BJ (cell line): Measurements from ENCODE around the gene AK4. TPM values are rescaled to one million over a fixed set of nuclear protein-coding genes. Genes with fewer than 3 reads are reported as not detected.
"Not testable (repeated sequence)": the region's sequence is repeated elsewhere in the genome, so short reads cannot be mapped to it uniquely, and the experiment has no call there.

Experiments used
- CTCF ChIA-PET: fragments of 350-600 bp; formaldehyde crosslinking; extraction: SDS; loops from one replicate; lab custom pipeline; 2021; ENCODE audit warnings: antibody characterized with exemption, inconsistent platforms; lab: Yijun Ruan, JAX
- POLR2A ChIA-PET: fragments of 300-600 bp; sonication (Branson Sonifier 250); formaldehyde crosslinking; extraction: SDS; loops from one replicate; lab custom pipeline; 2021; ENCODE audit warnings: antibody characterized with exemption; lab: Charles Lee
- DNase-seq: peaks from one replicate; pipeline ENCODE4 v3.0.0-alpha.2; 2011; ENCODE audit warnings: low read depth
- H3K27me3 ChIP-seq: 2 replicates; pipeline ENCODE4 v1.6.0; 2011; ENCODE audit warnings: low read length; ENCODE audit not compliant: control insufficient read depth, insufficient read depth
- H3K36me3 ChIP-seq: 2 replicates; pipeline ENCODE4 v1.5.1; 2011; ENCODE audit warnings: low read length; ENCODE audit not compliant: control insufficient read depth, insufficient read depth
- H3K4me3 ChIP-seq: 2 replicates; pipeline ENCODE4 v1.5.1; 2011; ENCODE audit warnings: low read depth, mild to moderate bottlenecking, control low read depth, low read length
- polyA plus RNA-seq: library from polyadenylated mRNA; depleted of rRNA; stranded (reverse); fragments of >200 nt; gene quantifications from 2 replicates; pipeline ENCODE4 v1.2.3, GENCODE V29; 2011
- TF ChIP-seq, protein P1 (sequence below): IDR thresholded peaks from 2 replicates; pipeline ENCODE4 v1.5.1; 2011; ENCODE audit warnings: low read depth, mild to moderate bottlenecking, control low read depth, inconsistent platforms, low read length, moderate library complexity; ENCODE audit not compliant: insufficient read depth

The AK4 gene
- polyA plus RNA-seq, 1 experiment, result 11.9 TPM

DNA sequence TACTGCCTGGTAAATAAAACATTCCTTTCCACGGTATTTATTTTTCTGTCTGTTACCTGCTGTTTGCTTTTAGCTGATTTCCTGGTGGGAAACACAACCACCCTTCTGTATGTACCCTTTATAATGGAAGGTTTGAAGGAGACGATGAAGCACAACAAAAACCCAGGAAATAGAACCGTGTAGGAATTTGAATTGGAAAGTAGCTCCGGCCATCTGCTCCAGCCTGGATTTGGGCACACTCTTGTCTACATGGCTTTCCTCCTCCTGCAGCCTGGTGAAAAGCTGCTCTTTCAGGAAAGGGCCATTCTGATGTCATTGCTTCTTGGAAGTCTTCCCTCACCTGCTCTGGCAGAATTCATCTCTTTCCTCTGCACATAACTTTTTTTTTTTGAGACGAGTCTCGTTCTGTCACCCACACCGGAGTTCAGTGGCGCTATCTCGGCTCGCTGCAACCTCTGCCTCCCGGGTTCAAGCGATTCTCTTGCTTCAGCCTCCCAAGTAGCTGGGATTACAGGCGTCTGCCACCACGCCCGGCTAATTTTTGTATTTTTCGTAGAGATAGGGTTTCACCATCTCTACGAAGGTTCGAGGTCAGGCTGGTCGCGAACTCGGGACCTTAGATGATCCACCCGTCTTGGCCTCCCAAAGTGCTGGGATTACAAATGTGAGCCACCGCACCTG lies 2.7 kb downstream of the AK4 start:
- TF ChIP-seq, protein P1, sequence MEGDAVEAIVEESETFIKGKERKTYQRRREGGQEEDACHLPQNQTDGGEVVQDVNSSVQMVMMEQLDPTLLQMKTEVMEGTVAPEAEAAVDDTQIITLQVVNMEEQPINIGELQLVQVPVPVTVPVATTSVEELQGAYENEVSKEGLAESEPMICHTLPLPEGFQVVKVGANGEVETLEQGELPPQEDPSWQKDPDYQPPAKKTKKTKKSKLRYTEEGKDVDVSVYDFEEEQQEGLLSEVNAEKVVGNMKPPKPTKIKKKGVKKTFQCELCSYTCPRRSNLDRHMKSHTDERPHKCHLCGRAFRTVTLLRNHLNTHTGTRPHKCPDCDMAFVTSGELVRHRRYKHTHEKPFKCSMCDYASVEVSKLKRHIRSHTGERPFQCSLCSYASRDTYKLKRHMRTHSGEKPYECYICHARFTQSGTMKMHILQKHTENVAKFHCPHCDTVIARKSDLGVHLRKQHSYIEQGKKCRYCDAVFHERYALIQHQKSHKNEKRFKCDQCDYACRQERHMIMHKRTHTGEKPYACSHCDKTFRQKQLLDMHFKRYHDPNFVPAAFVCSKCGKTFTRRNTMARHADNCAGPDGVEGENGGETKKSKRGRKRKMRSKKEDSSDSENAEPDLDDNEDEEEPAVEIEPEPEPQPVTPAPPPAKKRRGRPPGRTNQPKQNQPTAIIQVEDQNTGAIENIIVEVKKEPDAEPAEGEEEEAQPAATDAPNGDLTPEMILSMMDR, result no peak
- ChIA-PET POLR2A (no interaction called here), CTCF (interaction anchor here (0.7 to 0.9 kb wide), 3 partner anchors 9 to 58 kb away, joined by 3 to 6 read pairs (median 5); no protein-coding TSS in a partner anchor)
- H3K4me3 ChIP-seq, result no peak overlapping the region
- no peaks in the 10 kb centered on the region for H3K36me3 ChIP-seq
- H3K27me3 ChIP-seq, result peaks cover 3% of the 10 kb centered on the region
- no peak for DNase-seq

DNA sequence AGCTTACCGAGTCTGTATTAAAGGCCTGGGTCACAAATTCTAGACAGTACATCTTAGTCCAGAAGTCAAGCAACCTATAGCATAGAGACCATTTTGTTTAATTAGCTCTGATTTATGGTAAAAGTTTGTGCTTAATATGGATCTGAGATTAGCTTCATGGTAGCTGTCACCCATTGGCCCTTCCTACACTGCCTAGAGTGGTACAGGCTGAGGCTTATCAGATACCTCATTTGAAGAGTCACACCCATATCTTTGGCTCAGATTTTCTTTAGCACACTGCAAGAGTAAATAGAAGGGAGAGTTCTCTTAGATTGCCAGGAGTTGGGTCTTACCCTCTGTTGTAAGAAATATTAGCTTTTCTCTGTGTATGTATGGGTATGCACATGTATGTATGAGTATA lies 3.6 kb downstream of the AK4 start:
- H3K27me3 ChIP-seq, result peaks cover 3% of the 10 kb centered on the region
- no peaks in the 10 kb centered on the region for H3K36me3 ChIP-seq
- TF ChIP-seq, protein P1, result no peak
- CTCF ChIA-PET, result no interaction called here
- no peak overlapping the region for H3K4me3 ChIP-seq
- no peak for DNase-seq
- POLR2A ChIA-PET, result interaction anchor here (0.6 kb wide), 1 partner anchor 88 kb away, joined by 18 read pairs; no protein-coding TSS in a partner anchor

DNA sequence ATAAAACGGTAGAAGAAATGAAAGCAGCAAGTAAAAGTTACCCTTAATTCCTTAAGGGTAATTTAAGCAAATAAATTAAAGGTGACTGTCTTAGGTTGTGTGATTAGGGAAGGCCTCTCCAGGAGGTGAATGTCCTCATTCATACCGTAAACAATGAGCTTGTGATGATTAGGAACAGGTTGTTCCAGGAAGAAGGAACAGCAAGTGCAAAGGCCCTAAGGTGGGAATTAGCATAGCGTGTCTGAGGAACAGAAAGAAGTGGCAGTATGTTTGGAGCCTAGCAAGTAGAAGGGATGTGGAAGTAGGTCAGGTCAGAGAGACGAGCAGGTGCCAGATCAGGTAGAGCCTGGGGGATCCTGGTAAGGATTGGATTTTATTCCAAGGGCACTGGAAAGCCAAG lies 5.6 kb downstream of the AK4 start:
- POLR2A ChIA-PET, result interaction anchor here (0.6 kb wide), 1 partner anchor 163 kb away, joined by 3 read pairs; no protein-coding TSS in a partner anchor
- Histone ChIP-seq H3K36me3 (no peaks in the 10 kb centered on the region), H3K27me3 (no peaks in the 10 kb centered on the region), H3K4me3 (no peak overlapping the region)
- CTCF ChIA-PET, result no interaction called here
- TF ChIP-seq, protein P1, result no peak
- no peak for DNase-seq

DNA sequence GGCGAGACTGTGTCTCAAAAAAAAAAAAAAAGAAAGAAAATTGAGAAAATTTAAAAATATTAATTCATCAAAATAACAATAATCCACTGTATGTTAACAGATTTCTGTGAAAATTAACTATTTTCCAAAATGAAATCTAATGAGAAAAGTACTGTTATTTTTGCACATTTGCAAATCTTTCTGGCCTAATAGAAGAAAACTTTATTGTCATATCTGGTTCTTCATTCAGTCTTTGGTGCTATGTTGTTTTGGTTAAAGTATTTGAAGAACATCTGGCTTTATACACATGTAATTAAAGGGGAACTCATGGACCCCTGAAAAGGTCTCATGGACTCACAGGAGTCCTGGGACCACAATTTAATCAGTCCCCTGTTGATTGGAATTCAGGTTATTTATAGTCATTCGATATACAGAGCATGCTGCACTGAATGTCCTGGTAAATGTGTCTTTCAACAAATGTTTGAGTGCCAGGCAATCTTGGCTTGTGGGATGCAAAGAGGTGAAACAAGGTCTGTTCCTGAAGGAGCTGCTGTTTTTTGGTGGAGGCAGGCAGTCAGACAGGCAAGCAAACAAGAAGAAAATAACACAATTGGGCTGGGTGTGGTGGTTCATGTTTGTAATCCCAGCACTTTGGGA lies 9.0 kb downstream of the AK4 start:
- TF ChIP-seq, protein P1, result no peak
- ChIA-PET POLR2A (no interaction called here), CTCF (interaction anchor here (1.2 kb wide), 1 partner anchor 8 kb away, joined by 3 read pairs; no protein-coding TSS in a partner anchor)
- Histone ChIP-seq H3K27me3 (no peaks in the 10 kb centered on the region), H3K36me3 (no peaks in the 10 kb centered on the region), H3K4me3 (no peak overlapping the region)
- DNase-seq, result no peak

DNA sequence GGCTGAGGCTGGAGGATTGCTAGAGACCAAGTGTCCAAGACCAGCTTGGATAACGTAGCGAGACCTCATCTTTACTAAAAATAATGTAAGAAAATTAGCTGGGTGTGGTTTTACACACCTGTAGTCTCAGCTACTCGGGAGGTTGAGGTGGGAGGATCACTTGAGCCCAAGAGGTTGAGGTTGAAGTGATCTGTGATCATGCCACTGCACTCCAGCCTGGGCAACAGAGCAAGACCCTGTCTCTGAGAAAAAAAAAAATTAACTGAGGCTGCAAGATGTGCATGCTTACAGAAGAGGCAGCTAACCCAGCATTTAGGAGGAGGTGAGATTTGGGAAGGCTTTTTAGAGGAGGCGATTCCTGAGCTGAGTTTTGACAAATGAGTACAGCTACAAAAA lies 9.5 kb downstream of the AK4 start:
- DNase-seq, result no peak
- Histone ChIP-seq H3K27me3 (no peaks in the 10 kb centered on the region), H3K36me3 (no peaks in the 10 kb centered on the region), H3K4me3 (no peak overlapping the region)
- POLR2A ChIA-PET, result no interaction called here
- CTCF ChIA-PET, result interaction anchor here (0.7 to 1.2 kb wide), 4 partner anchors 8 to 678 kb away, joined by 3 to 4 read pairs (median 3); no protein-coding TSS in a partner anchor
- TF ChIP-seq, protein P1, result no peak

DNA sequence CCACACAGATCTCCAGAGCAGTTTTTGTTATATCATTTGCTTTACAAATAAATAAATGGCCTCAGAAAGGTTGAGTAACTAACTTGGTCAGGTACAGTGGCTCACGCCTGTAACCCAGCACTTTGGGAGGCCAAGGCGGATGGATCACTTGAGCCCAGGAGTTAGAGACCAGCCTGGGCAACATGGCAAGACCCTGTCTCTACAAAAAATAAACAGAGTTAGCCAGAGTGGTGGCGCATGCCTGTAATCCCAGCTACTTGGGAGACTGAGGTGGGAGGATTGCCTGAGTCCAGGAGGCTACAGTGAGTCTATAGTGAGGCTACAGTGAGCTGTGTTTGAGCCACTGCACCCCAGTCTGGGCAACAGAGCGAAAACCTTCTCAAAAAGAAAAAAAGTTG lies 11.3 kb downstream of the AK4 start:
- POLR2A ChIA-PET, H3K4me3 ChIP-seq, H3K36me3 ChIP-seq, H3K27me3 ChIP-seq, DNase-seq: not testable (repeated sequence)
- CTCF ChIA-PET, result interaction anchor here (2.0 kb wide), 1 partner anchor 9 kb away, joined by 6 read pairs; no protein-coding TSS in a partner anchor
